SK-N-SH treated with all-trans-retinoic acid at 6 μM for 48 hours (cell line): ENCODE results near the gene ELOVL5.

Experiments
- BACH2 ChIP-seq: fragments of 250-450 bp; sonication (Bioruptor Pico); IDR thresholded peaks from 2 replicates; pipeline ENCODE4 v1.9.0; 2021; ENCODE audit warnings: mild to moderate bottlenecking, borderline replicate concordance
- CREB5 ChIP-seq: fragments of 250-450 bp; sonication (Bioruptor Pico); IDR thresholded peaks from 2 replicates; pipeline ENCODE4 v1.5.1; 2020; ENCODE audit warnings: low read depth, mild to moderate bottlenecking, moderate library complexity
- ESRRG ChIP-seq: fragments of 250-450 bp; sonication (Bioruptor Pico); IDR thresholded peaks from 2 replicates; pipeline ENCODE4 v1.6.1; 2021; ENCODE audit warnings: mild to moderate bottlenecking
- GLIS3 ChIP-seq: fragments of 250-450 bp; sonication (Bioruptor Pico); IDR thresholded peaks from 2 replicates; pipeline ENCODE4 v1.5.0; 2020; ENCODE audit warnings: mild to moderate bottlenecking, moderate library complexity
- PATZ1 ChIP-seq: fragments of 250-450 bp; sonication (Bioruptor Pico); IDR thresholded peaks from 2 replicates; pipeline ENCODE4 v1.8.0; 2020; ENCODE audit warnings: mild to moderate bottlenecking, moderate library complexity, borderline replicate concordance
- POU6F1 ChIP-seq: fragments of 250-450 bp; sonication (Bioruptor Pico); IDR thresholded peaks from 2 replicates; pipeline ENCODE4 v1.8.0; 2021; ENCODE audit warnings: low read depth, mild to moderate bottlenecking, moderate library complexity, borderline replicate concordance
- PPARA ChIP-seq: fragments of 250-450 bp; sonication (Bioruptor Pico); IDR thresholded peaks from 2 replicates; pipeline ENCODE4 v1.5.0; 2020; ENCODE audit warnings: mild to moderate bottlenecking, borderline replicate concordance
- RARB ChIP-seq: fragments of 250-450 bp; sonication (Bioruptor Pico); IDR thresholded peaks from 2 replicates; pipeline ENCODE4 v1.8.0; 2021; ENCODE audit warnings: mild to moderate bottlenecking, moderate library complexity
- TCF4 ChIP-seq: fragments of 250-450 bp; sonication (Bioruptor Pico); IDR thresholded peaks from 2 replicates; pipeline ENCODE4 v1.8.0; 2021; ENCODE audit warnings: mild to moderate bottlenecking, moderate library complexity, borderline replicate concordance
- TOX ChIP-seq: fragments of 250-450 bp; sonication (Bioruptor Pico); IDR thresholded peaks from 2 replicates; pipeline ENCODE4 v1.8.0; 2021; ENCODE audit warnings: mild to moderate bottlenecking, moderate library complexity, borderline replicate concordance
- TSHZ2 ChIP-seq: fragments of 250-450 bp; sonication (Bioruptor Pico); IDR thresholded peaks from 2 replicates; pipeline ENCODE4 v1.5.0; 2020; ENCODE audit warnings: mild to moderate bottlenecking, moderate library complexity
- ZFP3 ChIP-seq: fragments of 250-450 bp; sonication (Bioruptor Pico); IDR thresholded peaks from 2 replicates; pipeline ENCODE4 v1.5.0; 2020; ENCODE audit warnings: mild to moderate bottlenecking, moderate library complexity
- ZNF565 ChIP-seq: fragments of 450-650 bp; formaldehyde crosslinking; conservative IDR thresholded peaks from 2 replicates; pipeline ENCODE4 v1.5.0; 2020; ENCODE audit warnings: low read depth, mild to moderate bottlenecking, moderate library complexity
- ZNF70 ChIP-seq: fragments of 450-650 bp; formaldehyde crosslinking; IDR thresholded peaks from 2 replicates; pipeline ENCODE4 v1.5.0; 2020; ENCODE audit warnings: mild to moderate bottlenecking, moderate library complexity

GRCh38 chr6:53244958-53245357, 103.8 kb downstream of the ELOVL5 start:
- TF ChIP-seq PATZ1 (CRISPR knock-in tag): no peak
- TF ChIP-seq RARB (CRISPR knock-in tag): no peak
- TF ChIP-seq TSHZ2 (CRISPR knock-in tag): no peak
- no peak for TF ChIP-seq ZNF70 (CRISPR knock-in tag)
- no peak for TF ChIP-seq TOX (CRISPR knock-in tag)
- TF ChIP-seq BACH2 (CRISPR knock-in tag): no peak
- no peak for TF ChIP-seq ZNF565 (CRISPR knock-in tag)
- no peak for TF ChIP-seq GLIS3
- TF ChIP-seq ZFP3 (CRISPR knock-in tag): no peak
- TF ChIP-seq TCF4 (CRISPR knock-in tag): no peak
- TF ChIP-seq ESRRG (CRISPR knock-in tag): no peak
- TF ChIP-seq PPARA: no peak
- no peak for TF ChIP-seq POU6F1 (CRISPR knock-in tag)
- no peak for TF ChIP-seq CREB5 (CRISPR knock-in tag)
